IPS-NIHi7 (cell line): ENCODE results near the gene MAGI2.
A peak's percentile ranks its signal among the peaks of the same experiment; 100 is the strongest.
"Not testable (repeated sequence)": the region's sequence is repeated elsewhere in the genome, so short reads cannot be mapped to it uniquely, and the experiment has no call there.

Source experiments
- DNase-seq: peaks from one replicate; pipeline ENCODE4 v3.0.0; 2012; ENCODE audit warnings: mixed read lengths; ENCODE audit errors: extremely low spot score

The MAGI2 gene

GRCh38 chr7:79159040-79159664 is 294.3 kb downstream of the MAGI2 start:
- no peak for DNase-seq

GRCh38 chr7:79157281-79157680 is 296.2 kb downstream of the MAGI2 start:
- no peak for DNase-seq

GRCh38 chr7:79149831-79150230 is 303.6 kb downstream of the MAGI2 start:
- no peak for DNase-seq

- no peak for DNase-seq
Observed at GRCh38 chr7:79142706-79143105, 310.8 kb downstream of the MAGI2 start.

- DNase-seq = no peak
Observed at GRCh38 chr7:79141252-79141651, 312.2 kb downstream of the MAGI2 start.

GRCh38 chr7:79137942-79138341 is 315.5 kb downstream of the MAGI2 start:
- no peak for DNase-seq

- no peak for DNase-seq
Observed at GRCh38 chr7:79132844-79133451, 320.5 kb downstream of the MAGI2 start.

- DNase-seq = no peak
Observed at GRCh38 chr7:79130715-79131114, 322.8 kb downstream of the MAGI2 start.

- no peak for DNase-seq
Observed at GRCh38 chr7:79124331-79124730, 329.1 kb downstream of the MAGI2 start.

GRCh38 chr7:79118143-79118542 is 335.3 kb downstream of the MAGI2 start:
- DNase-seq = no peak

- no peak for DNase-seq
Observed at GRCh38 chr7:79096361-79096805, 357.1 kb downstream of the MAGI2 start.

GRCh38 chr7:79093421-79093820 is 360.0 kb downstream of the MAGI2 start:
- no peak for DNase-seq

GRCh38 chr7:79091661-79092060 is 361.8 kb downstream of the MAGI2 start:
- DNase-seq = no peak

GRCh38 chr7:79091011-79091410 is 362.5 kb downstream of the MAGI2 start:
- no peak for DNase-seq

GRCh38 chr7:79090543-79090942 is 362.9 kb downstream of the MAGI2 start:
- no peak for DNase-seq

GRCh38 chr7:79084423-79084822 is 369.0 kb downstream of the MAGI2 start:
- DNase-seq = no peak

GRCh38 chr7:79079919-79080554 is 373.4 kb downstream of the MAGI2 start:
- DNase-seq = no peak

- DNase-seq = no peak
Observed at GRCh38 chr7:79078273-79078672, 375.2 kb downstream of the MAGI2 start.

- DNase-seq = not testable (repeated sequence)
Observed at GRCh38 chr7:79071187-79071586, 382.3 kb downstream of the MAGI2 start.

- DNase-seq = no peak
Observed at GRCh38 chr7:79064187-79064823, 389.2 kb downstream of the MAGI2 start.

GRCh38 chr7:79063019-79063698 is 390.3 kb downstream of the MAGI2 start:
- DNase-seq = peak; percentile 13

- no peak for DNase-seq
Observed at GRCh38 chr7:79060498-79060897, 393.0 kb downstream of the MAGI2 start.
